Fibroblast of skin of scalp (primary cell): Measurements from ENCODE around the gene TTLL11.
A peak's percentile ranks its signal among the peaks of the same experiment; 100 is the strongest.
"Not testable (repeated sequence)": the region's sequence is repeated elsewhere in the genome, so short reads cannot be mapped to it uniquely, and the experiment has no call there.

ENCODE experiments used
- DNase-seq: peaks from one replicate; pipeline ENCODE4 v3.0.0-alpha.2; 2013

The TTLL11 gene

GRCh38 chr9:122125509-122126330 lies 32.6 kb upstream of the TTLL11 start:
- no peak for DNase-seq

DNA sequence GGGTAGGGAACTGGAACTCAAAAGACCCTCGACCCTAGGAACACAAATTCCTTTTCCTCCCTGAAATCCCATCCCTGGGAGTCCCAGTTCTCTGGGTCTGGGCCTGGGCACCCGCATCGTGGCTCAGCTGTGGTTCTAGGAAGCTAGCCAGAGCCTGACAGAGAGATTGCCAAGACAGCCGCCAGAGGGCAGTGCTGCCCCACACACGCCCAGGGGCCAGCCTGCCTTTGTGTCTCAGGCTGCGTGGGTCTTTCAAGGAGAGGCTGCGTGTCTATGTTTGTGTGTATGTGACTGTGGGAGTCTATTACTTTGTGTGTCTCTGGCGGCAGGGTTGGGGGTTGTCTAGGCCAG lies 32.0 kb upstream of the TTLL11 start:
- DNase-seq: peak; percentile 73

DNA sequence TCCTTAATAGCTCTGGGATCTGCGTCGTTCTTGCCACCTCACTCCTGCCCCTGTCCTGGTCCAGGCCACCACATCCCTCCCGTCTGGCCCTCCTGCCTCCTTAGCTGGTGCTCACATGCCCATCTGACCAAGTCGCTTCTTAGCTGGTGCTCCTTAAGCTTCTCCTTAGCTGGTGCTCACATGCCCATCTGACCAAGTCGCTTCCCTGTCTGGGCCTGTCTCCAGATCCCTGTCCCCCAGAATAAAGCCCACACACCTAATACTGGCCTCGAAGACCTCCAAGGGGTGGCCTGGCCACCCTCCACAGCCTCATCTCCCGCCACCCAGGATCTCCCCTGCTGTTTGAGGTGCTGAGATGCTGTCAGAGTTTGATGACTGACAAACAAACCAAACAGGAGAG lies 31.4 kb upstream of the TTLL11 start:
- DNase-seq: no peak

GRCh38 chr9:122124048-122124447 lies 30.9 kb upstream of the TTLL11 start:
- DNase-seq: no peak

- peak; percentile 71 for DNase-seq
These were observed 30.0 kb upstream of the TTLL11 start for GRCh38 chr9:122122903-122123632.

DNA sequence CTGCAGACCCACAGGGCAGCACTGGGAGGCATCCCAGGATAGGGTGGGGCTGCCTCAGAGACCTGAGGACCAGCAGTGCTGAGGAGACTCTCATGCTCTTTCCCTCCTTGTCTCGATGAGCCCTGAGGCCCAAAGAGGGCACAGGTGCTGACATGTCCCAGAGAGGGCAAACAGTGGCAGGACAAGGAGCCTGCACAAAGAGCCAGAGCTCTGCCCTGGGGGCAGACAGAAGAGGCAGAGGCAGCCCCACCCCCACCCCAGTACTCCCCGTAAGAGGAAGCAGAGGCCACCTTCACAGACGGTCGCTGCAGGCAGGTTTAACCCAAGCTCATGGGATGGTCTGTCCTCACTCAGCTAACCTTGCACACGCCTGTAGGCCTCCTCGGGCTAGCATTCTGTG lies 29.4 kb upstream of the TTLL11 start:
- no peak for DNase-seq

- no peak for DNase-seq
These were observed 28.8 kb upstream of the TTLL11 start for GRCh38 chr9:122121931-122122330.

DNA sequence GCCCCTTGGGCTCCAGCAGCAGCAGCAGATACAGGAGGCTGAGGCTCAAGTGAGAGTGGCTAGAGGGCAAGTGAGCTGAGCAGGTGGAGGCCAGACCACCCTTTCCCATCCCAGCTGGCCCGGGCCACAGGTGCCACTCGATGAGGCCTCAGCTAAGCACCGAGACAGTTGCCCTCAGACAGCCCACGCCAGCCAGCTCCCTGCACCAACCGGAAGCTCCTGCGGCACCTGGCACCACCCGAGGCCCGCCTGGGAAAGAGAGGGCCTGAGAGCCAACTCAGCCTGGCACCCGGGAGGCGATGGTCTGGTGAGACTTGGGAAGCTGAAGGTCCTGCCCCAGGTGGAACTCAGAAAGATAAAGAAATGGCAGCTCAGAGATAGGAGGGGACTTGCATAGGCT lies 28.3 kb upstream of the TTLL11 start:
- DNase-seq: no peak

GRCh38 chr9:122120316-122121071 lies 27.4 kb upstream of the TTLL11 start:
- DNase-seq: no peak

DNA sequence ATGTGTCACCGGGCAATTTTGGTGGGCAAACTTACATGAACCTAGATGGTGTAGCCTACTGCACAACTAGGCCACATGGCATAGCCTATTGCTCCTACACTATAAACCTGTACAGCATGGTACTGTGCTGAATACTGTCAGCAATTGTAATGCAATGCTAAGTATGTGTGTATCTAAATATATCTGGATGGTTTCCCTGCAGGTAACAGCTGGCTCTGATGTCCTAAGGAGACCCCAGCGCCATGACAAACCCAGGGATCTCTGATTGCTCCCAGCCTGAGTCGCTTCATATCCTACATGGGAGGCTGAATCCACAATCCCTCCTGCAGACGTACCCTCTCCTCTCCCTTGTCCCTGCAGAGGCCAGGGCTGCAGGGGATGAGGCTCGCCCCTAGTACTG lies 26.6 kb upstream of the TTLL11 start:
- DNase-seq: no peak

DNA sequence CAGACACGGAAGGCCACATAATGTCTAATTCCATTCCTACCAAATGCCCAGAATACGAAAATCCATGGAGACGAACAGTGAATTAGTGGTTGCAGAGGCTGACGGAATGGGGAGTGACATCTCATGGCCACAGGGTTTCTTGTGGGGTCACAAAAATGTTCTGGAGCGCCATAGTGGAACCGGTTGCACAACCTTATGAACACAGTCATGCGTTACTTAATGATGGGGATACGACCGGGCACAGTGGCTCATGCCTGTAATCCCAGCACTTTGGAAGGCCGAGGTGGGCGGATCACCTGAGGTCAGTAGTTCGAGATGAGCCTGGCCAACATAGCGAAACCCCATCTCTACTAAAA lies 26.0 kb upstream of the TTLL11 start:
- no peak for DNase-seq

DNA sequence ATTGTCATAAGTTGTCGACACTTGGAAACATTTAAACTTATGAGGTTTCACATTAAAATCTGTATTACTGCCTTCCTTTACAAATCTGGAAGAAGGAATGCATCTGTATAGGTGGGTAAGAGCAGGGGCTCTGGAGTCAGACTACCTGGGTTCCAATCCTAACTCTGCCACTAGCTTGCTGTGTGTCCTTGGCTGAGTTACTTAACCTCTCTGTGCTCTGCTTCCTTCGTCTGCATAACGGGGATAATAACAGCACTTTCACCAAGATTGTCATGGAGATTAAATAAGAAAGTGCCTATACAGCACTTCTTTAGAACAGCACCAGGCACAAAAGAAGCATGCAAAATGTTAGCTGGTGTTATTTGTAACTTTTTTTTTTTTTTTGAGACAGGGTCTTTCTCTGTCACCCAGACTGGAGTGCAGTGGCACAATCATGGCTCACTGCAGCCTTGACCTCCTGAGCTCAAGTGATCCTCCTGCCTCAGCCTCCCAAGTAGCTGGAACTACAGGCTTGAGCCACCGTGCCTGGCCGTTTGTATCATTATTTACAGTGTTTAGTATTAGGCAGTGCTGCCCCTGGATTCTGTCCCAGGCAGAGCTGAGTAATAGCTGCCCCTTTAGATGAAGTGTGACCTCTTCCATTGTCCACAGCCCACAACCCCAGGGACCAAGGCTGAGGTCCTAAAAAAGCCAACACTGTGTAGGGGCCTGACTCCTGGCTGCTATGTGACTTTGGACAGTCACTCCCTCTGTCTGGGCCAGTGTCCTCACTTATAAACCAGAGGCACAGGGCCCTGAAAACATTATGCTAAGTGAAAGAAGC lies 25.4 kb upstream of the TTLL11 start:
- DNase-seq: no peak

DNA sequence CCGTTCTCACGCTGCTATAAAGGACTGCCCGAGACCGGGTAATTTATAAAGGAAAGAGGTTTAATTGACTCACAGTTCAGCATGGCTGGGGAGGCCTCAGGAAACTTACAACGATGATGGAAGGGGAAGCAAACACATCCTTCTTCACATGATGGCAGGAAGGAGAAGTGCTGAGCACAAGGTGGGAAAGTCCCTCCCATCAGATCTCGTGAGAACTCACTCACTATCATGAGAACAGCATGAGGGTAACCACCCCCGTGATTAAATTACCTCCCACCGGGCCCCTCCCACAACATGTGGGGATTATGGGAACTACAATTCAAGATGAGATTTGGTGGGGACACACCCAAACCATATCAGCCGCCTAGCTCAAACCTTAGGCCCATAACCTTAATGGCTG lies 24.1 kb upstream of the TTLL11 start:
- DNase-seq: not testable (repeated sequence)

DNA sequence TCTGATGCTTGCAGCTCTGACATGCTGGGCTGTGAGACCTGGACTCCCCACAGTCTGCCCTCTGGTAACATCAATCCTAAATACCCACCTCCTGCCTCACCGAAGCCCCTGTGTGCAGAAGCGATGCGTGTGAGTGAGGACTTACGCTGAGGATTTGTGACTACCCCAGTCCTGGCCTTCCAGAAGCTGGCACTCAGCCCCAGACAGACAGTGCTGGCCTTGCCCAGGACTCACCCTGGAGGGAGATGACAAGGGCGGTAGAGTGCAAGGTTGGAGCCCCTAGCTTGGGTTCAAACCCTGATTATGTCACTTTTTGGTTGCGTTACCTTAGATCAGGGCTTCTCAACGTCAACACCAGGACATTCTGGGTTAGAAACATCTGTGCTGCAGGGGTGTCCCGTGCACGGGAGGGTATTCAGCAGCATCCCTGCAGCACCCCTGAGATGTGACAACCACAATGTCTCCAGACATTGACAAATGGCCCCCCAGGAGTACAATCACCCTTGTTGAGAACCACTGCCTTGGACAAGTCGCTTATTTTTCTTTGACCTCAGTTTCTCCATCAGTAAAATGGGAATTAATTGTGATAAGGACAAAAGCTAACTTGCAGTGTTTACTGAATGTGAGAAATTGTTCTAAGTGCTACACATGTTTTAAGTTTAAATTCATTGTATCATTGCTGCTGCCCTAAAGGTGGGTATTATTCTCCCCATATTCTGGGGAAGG lies 23.5 kb upstream of the TTLL11 start:
- DNase-seq: no peak

GRCh38 chr9:122116040-122116439 lies 22.9 kb upstream of the TTLL11 start:
- no peak for DNase-seq

GRCh38 chr9:122115176-122116035 lies 22.3 kb upstream of the TTLL11 start:
- no peak for DNase-seq

DNA sequence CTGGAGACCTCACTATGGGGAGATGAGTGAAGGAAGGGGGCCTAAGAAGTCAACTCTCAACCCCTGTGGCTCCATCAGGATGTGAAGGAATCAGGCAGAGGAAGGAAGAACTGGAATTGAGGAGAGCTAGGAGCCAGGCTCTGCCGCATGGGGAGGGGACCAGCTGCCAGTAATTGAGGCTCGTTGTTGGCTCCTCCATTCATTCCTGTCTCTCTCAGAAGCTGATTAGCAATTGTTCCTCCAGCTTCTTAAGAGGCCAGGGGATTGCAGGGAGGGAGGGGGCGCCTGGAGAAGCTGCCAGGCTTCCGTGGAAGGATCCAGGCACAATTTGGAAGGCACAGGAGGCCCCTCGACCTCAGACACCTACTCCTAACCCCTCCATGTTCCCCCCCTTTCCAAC lies 20.5 kb upstream of the TTLL11 start:
- no peak for DNase-seq

GRCh38 chr9:122112238-122112637 lies 19.1 kb upstream of the TTLL11 start:
- no peak for DNase-seq

DNA sequence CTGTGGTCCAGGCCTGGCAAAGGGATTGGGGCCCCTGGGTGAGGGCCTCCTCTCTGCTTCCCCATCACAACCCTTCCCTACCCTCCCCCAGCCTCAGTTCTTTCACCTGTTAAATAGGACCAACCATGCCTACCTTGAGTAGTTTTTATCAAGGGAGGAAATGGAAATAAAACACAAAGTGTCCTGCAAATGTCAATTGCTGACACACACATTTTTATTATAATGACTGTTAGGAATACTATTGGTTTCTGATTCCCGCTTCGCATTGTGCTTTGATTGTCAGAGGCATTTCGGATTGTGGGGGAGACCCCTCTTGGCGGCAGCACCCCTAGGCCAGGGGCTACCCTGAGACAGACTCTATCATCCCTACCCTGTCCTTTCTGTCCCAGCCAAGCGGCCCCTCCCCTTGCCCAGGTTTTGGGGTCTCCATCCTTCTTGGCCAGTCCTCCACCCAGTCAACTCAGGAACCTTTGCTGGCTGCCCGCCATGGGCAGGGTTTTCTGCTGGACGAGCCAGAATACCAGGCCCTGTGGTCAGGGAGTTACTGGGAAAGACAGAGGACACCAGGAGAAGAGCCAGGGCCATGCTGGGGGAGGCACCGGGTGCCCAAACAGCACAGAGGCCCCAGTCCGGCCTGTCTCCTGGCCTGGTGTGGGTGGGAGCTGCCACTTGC lies 18.4 kb upstream of the TTLL11 start:
- no peak for DNase-seq

GRCh38 chr9:122110100-122110833 lies 17.2 kb upstream of the TTLL11 start:
- DNase-seq: no peak
